Measurements from ENCODE around the gene FAIM2.
"Not testable (repeated sequence)": the region's sequence is repeated elsewhere in the genome, so short reads cannot be mapped to it uniquely, and the experiment has no call there.

The FAIM2 gene

GRCh38 chr12:49877066-49877465, 26.6 kb downstream of the FAIM2 start:
- DNase-seq: no peak

GRCh38 chr12:49876070-49876469, 27.6 kb downstream of the FAIM2 start:
- no peak for DNase-seq

- DNase-seq: no peak
These were observed 28.5 kb downstream of the FAIM2 start for GRCh38 chr12:49875115-49875720.

GRCh38 chr12:49874142-49874897, 29.4 kb downstream of the FAIM2 start:
- DNase-seq: peak in 9 of 14 donors; percentile 23 to 52 (median 31)

- DNase-seq: no peak
These were observed 30.3 kb downstream of the FAIM2 start for GRCh38 chr12:49873361-49873934.

- peak in 2 of 14 donors; percentile 18 to 22 for DNase-seq
These were observed 30.9 kb downstream of the FAIM2 start for GRCh38 chr12:49872781-49873181.

GRCh38 chr12:49872381-49872780, 31.3 kb downstream of the FAIM2 start:
- no peak for DNase-seq

GRCh38 chr12:49871811-49872251, 31.9 kb downstream of the FAIM2 start:
- DNase-seq: not testable (repeated sequence)

GRCh38 chr12:49871263-49871561, 32.5 kb downstream of the FAIM2 start:
- DNase-seq: no peak

GRCh38 chr12:49870501-49871262, 33.0 kb downstream of the FAIM2 start:
- DNase-seq: no peak

- no peak for DNase-seq
These were observed 33.7 kb downstream of the FAIM2 start for GRCh38 chr12:49869816-49870500.

- peak in 7 of 14 donors; percentile 21 to 80 (median 31) for DNase-seq
These were observed 34.5 kb downstream of the FAIM2 start for GRCh38 chr12:49868952-49869815.

GRCh38 chr12:49868449-49868848, 35.3 kb downstream of the FAIM2 start:
- no peak for DNase-seq

- peak in 1 of 14 donors; percentile 34 for DNase-seq
These were observed 35.9 kb downstream of the FAIM2 start for GRCh38 chr12:49867570-49868341.

GRCh38 chr12:49866859-49867569, 36.7 kb downstream of the FAIM2 start:
- DNase-seq: peak in 10 of 14 donors; percentile 27 to 67 (median 50)

GRCh38 chr12:49865782-49866135, 37.9 kb downstream of the FAIM2 start:
- DNase-seq: no peak

GRCh38 chr12:49865109-49865781, 38.5 kb downstream of the FAIM2 start:
- no peak for DNase-seq

GRCh38 chr12:49864798-49865090, 39.0 kb downstream of the FAIM2 start:
- DNase-seq: no peak

GRCh38 chr12:49863946-49864797, 39.5 kb downstream of the FAIM2 start:
- no peak for DNase-seq

Data from C1 segment of cervical spinal cord (tissue), 14 donors.